ENCODE results near the gene HOMER2. TPM values are rescaled to one million over a fixed set of nuclear protein-coding genes. Genes with fewer than 3 reads are reported as not detected.
A peak's percentile ranks its signal among the peaks of the same experiment; 100 is the strongest.

Gene HOMER2
- total RNA-seq, 1 experiment from 2014 or later, result 14.2 TPM

GRCh38 chr15:82809308-82810060, 143.0 kb downstream of the HOMER2 start, which contains the start of gene WHAMM:
WHAMM (plus strand) TSS chr15:82809628; CDS start chr15:82809727, 99 bp downstream.
- Histone ChIP-seq H3K56ac (ENCODE audit: insufficient read length, low read depth, low read length) (no peak within 1 kb of the TSS), H4K91ac (ENCODE audit: insufficient read length, low read depth, low read length) (no peak within 1 kb of the TSS), H2BK120ac (ENCODE audit: low read depth, low read length, poor library complexity, severe bottlenecking) (no peak within 1 kb of the TSS), H3T11ph (ENCODE audit: low read length) (no peak within 1 kb of the TSS), H2BK20ac (ENCODE audit: low read depth, low read length, poor library complexity, severe bottlenecking) (no peak within 1 kb of the TSS), H3K4me1 (ENCODE audit: insufficient read depth, low read length) (no peaks in the 10 kb centered on the region), H2BK15ac (ENCODE audit: low read depth, low read length) (no peak within 1 kb of the TSS), H3K27me3 (ENCODE audit: insufficient read depth, low read length) (no peaks in the 10 kb centered on the region), H3K23me2 (ENCODE audit: insufficient read length, low read depth, low read length, poor library complexity, severe bottlenecking) (peaks cover 6% of the 10 kb centered on the region), H3K18ac (ENCODE audit: insufficient read length, low read depth, low read length) (no peak within 1 kb of the TSS), H2BK5ac (ENCODE audit: insufficient read length, low read length) (no peak within 1 kb of the TSS), H3K27ac (ENCODE audit: insufficient read length, low read depth, low read length) (no peak within 1 kb of the TSS), H3K4ac (ENCODE audit: low read depth, low read length) (no peak within 1 kb of the TSS), H4K8ac (replicated peaks; ENCODE audit: insufficient read length, low read depth, low read length) (no peak within 1 kb of the TSS), H2BK12ac (ENCODE audit: insufficient read length, low read depth, low read length) (no peak within 1 kb of the TSS), H3K9ac (ENCODE audit: extremely low read depth, insufficient read length, low read length) (peak within 1 kb of the TSS; percentile 71), H3K4me2 (ENCODE audit: insufficient read depth, insufficient read length, low read length) (peak within 1 kb of the TSS; percentile 83), H3K23ac (ENCODE audit: insufficient read length, low read depth, low read length) (no peak within 1 kb of the TSS), H3K79me2 (ENCODE audit: insufficient read depth, low read length) (no peaks in the 10 kb centered on the region), H2AFZ (ENCODE audit: low read length) (peak within 1 kb of the TSS; percentile 80), H4K20me1 (ENCODE audit: control insufficient read depth, insufficient read depth, insufficient read length) (no peaks in the 10 kb centered on the region), H4K5ac (ENCODE audit: insufficient read length, low read depth, low read length) (no peak within 1 kb of the TSS), H2AK5ac (ENCODE audit: insufficient read length, low read length) (no peak within 1 kb of the TSS), H3K14ac (ENCODE audit: insufficient read depth, low read length) (no peak within 1 kb of the TSS; the same call in 1 of the 2 replicates), H3K79me1 (ENCODE audit: insufficient read depth, low read depth, low read length, poor library complexity, severe bottlenecking) (no peaks in the 10 kb centered on the region), H3K9me3 (ENCODE audit: control insufficient read depth, low read depth, low read length) (no peaks in the 10 kb centered on the region)
- peaks cover 1 to 8% (median 5%) of the 10 kb centered on the region in 3 experiments; a peak in 4 of 7 replicates for H3K36me3 Mint-ChIP-seq (ENCODE audit: insufficient read depth in 1 of 3, low read depth in 3 of 3)
- no CpG with 5 or more reads among the region's 67 CpGs for WGBS (ENCODE audit: extremely low coverage, insufficient read length, low lambda C conversion rate)
- peak within 1 kb of the TSS; percentile 81 to 92 for H3K4me3 Mint-ChIP-seq
- H3K4me1 Mint-ChIP-seq, result peaks cover 10 to 20% of the 10 kb centered on the region in 2 experiments
- no peaks in the 10 kb centered on the region for H3K9me3 Mint-ChIP-seq
- peak; percentile 97 for DNase-seq
- no peak; the same call in 1 of the 3 replicates for TF ChIP-seq CTCF (conservative IDR thresholded peaks at IDR 0.05)
- peaks cover under 1% of the 10 kb centered on the region; the same call in 1 of the 2 replicates for H3K27me3 Mint-ChIP-seq (ENCODE audit: low read depth)
- peak within 1 kb of the TSS in 2 of 3 experiments; percentile 32 to 37; a peak in 3 of 7 replicates for H3K27ac Mint-ChIP-seq

All from H9 (cell line).